Measurements from ENCODE around the gene FBRS. TPM values are rescaled to one million over a fixed set of nuclear protein-coding genes. Genes with fewer than 3 reads are reported as not detected.

Gene FBRS
- total and polyA plus RNA-seq, 2 of the 13 experiments (the other 11 are each of a cell fraction or from before 2014, with no cell fraction given): 13.7 to 16.2 TPM

GRCh38 chr16:30628628-30629540, 29.3 kb upstream of the FBRS start (continued):
- 0 out of 2 replicates have a peak, but pooled peaks have one; percentile 19 for TF ChIP-seq PHF20 (CRISPR knock-in tag; IDR thresholded peaks at IDR 0.05)
- TF ChIP-seq CSRNP2 (CRISPR knock-in tag; conservative IDR thresholded peaks at IDR 0.05; ENCODE audit: low read depth): no peak
- no peak for TF ChIP-seq ZNF326 (CRISPR knock-in tag; IDR thresholded peaks at IDR 0.05; ENCODE audit: borderline replicate concordance)
- no peak for TF ChIP-seq ZBTB7A (CRISPR knock-in tag; IDR thresholded peaks at IDR 0.05)
- no peak for TF ChIP-seq ZFP36L1 (CRISPR knock-in tag; IDR thresholded peaks at IDR 0.05)
- no peak for TF ChIP-seq ZNF569 (CRISPR knock-in tag; IDR thresholded peaks at IDR 0.05; ENCODE audit: borderline replicate concordance)
- no peak for TF ChIP-seq ZKSCAN5 (CRISPR knock-in tag; IDR thresholded peaks at IDR 0.05)
- TF ChIP-seq CERS6 (CRISPR knock-in tag; IDR thresholded peaks at IDR 0.05): no peak
- TF ChIP-seq HOMEZ (CRISPR knock-in tag; IDR thresholded peaks at IDR 0.05; ENCODE audit: low read depth): no peak
- no peak for TF ChIP-seq SUZ12 (IDR thresholded peaks at IDR 0.05; ENCODE audit: low read depth, low read length)
- TF ChIP-seq ZNF256 (CRISPR knock-in tag; conservative IDR thresholded peaks at IDR 0.05): no peak
- no peak for TF ChIP-seq LRRFIP1 (CRISPR knock-in tag; conservative IDR thresholded peaks at IDR 0.05)
- no peak for TF ChIP-seq ZBTB10 (CRISPR knock-in tag; IDR thresholded peaks at IDR 0.05; ENCODE audit: borderline replicate concordance)
- TF ChIP-seq PRDM15 (CRISPR knock-in tag; IDR thresholded peaks at IDR 0.05): no peak
